OCI-LY3 (cell line): ENCODE measurements around the gene KCTD2.

Experiments used
- EZH2phosphoT487 ChIP-seq: fragments of 200-600 bp; shearing (Covaris generic); IDR thresholded peaks from 2 replicates; pipeline ENCODE4 v1.6.1; 2018; ENCODE audit warnings: antibody characterized with exemption, mixed run types, low read depth
- TF ChIP-seq, protein P1 (sequence below): fragments of 200-600, 300-600 bp; sonication (generic); IDR thresholded peaks from 2 replicates; pipeline ENCODE4 v1.5.1; 2014; ENCODE audit warnings: antibody characterized with exemption, low read length, low read depth

GRCh38 chr17:75059369-75060345 is 12.6 kb downstream of the KCTD2 start:
- no peak for TF ChIP-seq EZH2phosphoT487
- TF ChIP-seq, protein P1, sequence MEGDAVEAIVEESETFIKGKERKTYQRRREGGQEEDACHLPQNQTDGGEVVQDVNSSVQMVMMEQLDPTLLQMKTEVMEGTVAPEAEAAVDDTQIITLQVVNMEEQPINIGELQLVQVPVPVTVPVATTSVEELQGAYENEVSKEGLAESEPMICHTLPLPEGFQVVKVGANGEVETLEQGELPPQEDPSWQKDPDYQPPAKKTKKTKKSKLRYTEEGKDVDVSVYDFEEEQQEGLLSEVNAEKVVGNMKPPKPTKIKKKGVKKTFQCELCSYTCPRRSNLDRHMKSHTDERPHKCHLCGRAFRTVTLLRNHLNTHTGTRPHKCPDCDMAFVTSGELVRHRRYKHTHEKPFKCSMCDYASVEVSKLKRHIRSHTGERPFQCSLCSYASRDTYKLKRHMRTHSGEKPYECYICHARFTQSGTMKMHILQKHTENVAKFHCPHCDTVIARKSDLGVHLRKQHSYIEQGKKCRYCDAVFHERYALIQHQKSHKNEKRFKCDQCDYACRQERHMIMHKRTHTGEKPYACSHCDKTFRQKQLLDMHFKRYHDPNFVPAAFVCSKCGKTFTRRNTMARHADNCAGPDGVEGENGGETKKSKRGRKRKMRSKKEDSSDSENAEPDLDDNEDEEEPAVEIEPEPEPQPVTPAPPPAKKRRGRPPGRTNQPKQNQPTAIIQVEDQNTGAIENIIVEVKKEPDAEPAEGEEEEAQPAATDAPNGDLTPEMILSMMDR, result peak; percentile 37
